GM12874 (cell line): ENCODE measurements around the gene HOXA7.

Experiments used
- TF ChIP-seq, protein P1 (sequence below): IDR thresholded peaks from 2 replicates; pipeline ENCODE4 v1.5.1; 2011; ENCODE audit warnings: low read depth, mild to moderate bottlenecking, control low read depth, low read length, moderate library complexity; ENCODE audit not compliant: insufficient read depth

Gene HOXA7

DNA sequence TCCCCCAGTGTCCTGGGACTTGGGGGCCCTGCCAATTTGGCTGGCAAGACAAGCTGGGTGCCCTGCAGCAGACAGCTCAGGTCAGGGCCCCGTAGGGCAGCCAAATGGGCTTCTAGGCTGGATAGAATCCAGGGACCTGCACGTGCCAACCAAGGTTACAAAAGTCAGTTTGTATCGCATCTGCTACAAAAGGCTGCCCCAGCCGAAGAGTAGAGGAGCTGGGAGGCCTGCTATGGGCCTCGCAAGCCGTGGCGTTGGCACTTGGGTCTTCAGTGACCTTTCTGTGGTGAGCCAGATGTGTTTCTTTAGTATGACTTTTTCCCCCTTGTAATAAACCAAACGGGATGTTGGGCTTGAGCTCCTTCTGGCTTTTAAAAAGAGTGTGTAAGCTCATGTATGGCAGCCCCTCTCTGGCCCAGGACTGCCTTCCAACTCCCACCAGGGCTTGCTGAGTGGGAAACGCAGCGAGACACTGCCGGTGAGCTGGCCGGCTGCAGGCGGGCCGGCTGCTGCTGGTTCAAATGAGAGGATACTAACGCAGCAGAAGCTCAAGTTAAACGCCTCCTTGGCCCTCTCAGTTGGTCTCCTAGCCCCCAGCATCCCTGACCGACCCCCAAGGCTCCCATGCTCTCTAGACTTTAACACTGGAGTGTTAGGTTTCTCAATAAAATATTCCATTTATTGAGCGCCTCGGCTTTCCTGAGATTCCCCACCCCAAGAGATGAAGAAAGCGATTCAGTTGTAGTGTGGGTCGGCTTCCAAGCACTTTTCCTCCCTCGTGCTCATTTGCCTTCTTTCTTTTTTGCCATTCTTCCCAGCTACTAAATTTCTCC, 20.7 kb upstream of the HOXA7 start:
- TF ChIP-seq, protein P1, sequence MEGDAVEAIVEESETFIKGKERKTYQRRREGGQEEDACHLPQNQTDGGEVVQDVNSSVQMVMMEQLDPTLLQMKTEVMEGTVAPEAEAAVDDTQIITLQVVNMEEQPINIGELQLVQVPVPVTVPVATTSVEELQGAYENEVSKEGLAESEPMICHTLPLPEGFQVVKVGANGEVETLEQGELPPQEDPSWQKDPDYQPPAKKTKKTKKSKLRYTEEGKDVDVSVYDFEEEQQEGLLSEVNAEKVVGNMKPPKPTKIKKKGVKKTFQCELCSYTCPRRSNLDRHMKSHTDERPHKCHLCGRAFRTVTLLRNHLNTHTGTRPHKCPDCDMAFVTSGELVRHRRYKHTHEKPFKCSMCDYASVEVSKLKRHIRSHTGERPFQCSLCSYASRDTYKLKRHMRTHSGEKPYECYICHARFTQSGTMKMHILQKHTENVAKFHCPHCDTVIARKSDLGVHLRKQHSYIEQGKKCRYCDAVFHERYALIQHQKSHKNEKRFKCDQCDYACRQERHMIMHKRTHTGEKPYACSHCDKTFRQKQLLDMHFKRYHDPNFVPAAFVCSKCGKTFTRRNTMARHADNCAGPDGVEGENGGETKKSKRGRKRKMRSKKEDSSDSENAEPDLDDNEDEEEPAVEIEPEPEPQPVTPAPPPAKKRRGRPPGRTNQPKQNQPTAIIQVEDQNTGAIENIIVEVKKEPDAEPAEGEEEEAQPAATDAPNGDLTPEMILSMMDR, result no peak

DNA sequence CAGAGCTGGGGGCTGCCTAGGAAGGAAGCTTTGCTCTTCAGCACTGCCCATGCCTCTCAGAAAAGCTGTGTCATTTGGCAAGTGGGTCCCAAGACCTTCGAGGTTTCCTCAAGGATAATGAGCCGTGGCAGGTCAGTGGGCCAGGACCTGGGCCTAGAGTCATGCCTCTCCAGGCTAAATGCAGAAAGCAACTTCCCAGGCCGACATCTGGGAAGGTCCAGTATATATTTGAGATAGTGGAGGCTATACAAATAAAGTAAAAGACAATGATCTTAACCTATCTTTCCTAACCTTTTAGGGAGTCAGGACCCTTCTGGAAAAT, 20.0 kb upstream of the HOXA7 start:
- TF ChIP-seq, protein P1, result no peak

DNA sequence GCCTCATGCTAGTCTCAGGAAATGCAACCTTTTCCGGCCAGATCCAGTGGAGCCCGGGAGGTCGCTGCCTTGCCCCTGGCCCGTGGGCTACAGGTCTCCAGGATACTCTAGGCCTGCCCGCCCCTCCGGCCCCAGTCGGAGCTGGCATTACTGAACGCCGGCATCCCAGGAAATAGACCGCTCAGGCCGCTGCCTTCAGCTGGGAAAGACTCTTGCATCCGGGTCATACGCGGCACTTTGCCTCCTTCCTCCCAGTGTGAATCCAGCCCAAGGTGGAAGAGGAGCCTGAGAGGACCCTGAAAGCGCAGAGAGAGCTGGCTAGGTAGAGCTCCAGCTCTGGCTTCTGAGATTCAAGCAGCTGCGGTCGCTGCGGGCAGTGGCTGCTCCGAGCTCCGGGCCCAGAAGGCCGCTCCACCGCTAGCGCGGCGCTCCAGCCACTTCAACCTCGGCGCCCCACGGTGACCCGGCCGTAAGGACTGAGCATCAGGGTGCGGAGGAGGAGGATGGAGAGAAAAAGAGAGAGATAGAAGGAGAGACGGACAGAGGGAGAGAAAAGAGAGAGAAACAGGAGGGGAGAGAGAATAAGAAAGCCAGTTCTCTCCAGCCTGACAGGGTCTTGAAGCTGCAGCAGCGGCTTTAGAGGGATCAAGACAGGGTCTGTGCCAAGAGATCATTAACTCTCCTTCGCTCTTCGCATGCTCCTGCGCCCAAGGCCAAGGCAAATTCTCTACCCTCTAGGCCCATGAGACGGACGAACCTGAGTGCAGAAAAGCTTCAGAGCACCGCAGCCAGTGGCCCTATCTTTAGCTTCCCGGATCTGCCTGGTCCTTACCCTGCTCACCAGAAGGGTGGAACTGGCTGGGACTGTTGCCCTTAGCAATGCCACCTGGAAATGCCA, 19.4 kb upstream of the HOXA7 start:
- TF ChIP-seq, protein P1, result no peak

DNA sequence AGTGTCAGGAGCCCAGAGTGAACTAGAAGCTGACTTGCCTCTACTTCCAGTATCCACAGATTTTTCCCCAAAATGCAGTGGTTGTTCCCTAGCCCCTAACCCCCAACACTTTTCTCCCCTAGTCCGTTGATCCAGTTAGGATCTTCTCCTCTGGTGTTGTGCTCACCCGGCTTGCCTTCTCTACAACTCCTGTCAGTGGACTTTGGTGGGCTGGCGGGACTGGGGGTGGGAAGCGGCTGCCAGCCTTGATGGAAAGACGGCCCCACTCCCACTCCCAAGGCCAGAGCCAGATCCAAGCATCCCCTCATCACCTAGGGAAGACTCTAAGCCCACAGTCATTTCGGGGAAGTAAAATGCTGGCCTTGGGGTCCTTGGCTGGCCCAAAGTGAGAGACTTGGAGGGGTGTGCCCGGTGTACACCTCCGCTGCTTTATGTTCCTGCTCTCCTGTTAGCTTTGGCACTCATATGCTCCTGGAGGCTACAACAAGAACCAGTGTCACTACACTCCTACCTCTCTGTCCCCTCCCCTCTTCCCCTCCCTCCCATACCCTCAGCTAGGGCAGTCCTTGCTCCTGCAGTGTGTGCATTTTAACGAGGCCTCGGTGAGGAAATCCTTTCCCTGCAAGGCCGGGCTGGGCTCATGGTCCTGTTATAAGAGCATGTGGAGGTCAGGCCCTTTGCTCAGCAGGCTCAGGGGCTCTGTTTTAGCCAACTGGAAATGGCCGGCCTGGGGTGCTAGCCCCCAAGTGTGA, 18.6 kb upstream of the HOXA7 start:
- TF ChIP-seq, protein P1, result no peak

DNA sequence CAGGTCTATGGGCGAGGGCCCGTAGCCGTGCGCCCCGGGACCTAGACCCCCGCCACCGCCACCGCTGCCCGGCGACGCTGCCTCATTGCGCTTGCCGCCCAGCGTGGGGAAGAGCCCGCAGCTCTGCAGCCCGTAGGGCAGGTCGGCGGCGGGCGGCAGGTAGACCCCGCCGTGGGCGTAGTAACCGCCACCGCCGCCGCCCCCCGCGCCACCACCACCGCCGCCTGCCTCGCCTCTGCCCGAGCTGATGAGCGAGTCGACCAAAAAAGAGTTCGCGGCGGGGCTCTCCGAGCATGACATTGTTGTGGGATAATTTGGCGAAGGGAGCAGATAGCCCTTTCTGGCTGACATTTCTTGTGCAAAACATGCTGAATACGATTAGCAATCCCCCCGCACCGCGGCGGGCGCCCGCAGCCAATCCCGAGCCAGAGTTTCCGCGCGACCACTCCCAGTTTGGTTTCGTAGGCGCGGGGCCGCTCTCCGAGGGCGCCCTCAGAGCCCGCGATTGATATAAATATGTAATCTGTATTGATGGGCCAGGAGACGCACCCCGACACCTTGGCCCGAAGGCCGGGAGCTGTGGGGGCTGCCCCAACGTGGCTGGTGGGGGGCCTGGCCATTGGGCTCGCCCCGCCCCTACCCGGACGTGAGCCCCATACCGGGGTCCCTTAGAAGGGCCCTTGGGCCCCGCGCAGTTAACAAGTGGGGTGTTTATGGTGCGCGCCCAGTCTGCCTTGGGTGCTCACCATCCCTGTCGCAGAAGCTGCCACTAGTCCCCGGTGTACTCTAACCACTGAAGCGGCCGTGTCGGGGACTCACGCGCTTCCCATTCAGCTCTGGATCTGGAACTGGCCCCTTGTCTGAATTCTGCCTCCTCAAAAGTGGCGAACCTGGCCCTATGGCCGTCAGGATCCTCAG, 17.7 kb upstream of the HOXA7 start, which contains the start of gene HOXA10:
HOXA10 (minus strand) TSS at position 365 of the 918 bp plus-strand sequence; CDS start at position 351, 14 bp downstream.
- TF ChIP-seq, protein P1, result no peak

DNA sequence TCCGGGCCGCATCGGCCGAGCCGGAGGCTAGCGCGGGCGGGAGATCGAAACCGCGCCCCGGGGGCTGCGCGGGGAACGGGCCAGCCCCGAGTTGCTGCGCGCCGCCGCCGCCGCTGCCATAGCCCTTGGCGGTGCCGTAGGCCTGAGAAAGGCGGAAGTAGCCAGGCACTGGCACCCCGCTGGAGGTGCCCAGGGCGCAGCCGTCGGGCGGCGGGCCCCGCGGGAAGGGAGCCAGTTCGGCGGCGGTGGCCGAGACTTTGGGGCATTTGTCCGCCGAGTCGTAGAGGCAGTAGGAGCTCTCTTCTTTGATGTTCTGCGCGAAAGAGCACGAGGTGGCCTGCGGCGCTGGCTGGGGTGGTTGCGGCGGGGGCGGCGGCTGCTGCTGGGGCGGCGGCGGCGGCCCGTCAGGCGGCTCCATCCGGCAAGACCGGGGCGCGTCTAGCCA, 17.1 kb upstream of the HOXA7 start:
- TF ChIP-seq, protein P1, result no peak
